ENCODE measurements around the gene UBE2K. TPM values are rescaled to one million over a fixed set of nuclear protein-coding genes. Genes with fewer than 3 reads are reported as not detected.
A peak's percentile ranks its signal among the peaks of the same experiment; 100 is the strongest.

UBE2K gene
- total and polyA plus RNA-seq, 10 of the 15 experiments (the other 5 are each of a cell fraction or from before 2014, with no cell fraction given) = 17.0 to 141 (median 75.5) TPM

DNA sequence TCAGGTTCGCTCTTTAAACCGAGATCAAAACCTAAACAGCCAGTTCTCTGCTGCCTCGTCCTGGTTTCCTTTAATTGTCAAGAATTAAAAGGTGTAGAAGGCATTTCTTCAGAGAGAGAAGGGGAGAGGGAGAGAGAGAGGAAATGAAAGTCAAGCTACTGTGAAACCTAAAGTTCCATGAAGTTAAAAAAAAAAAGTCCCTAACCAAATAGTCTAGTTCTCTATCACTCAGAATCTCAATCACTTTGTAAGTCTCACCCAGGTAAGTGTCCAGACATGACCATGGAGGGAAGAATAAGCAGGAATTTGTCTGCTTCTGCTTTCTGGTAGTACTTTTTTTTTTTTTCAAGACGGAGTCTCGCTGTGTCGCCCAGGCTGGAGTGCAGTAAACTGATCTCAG lies 40.5 kb upstream of the UBE2K start (continued):
- TF ChIP-seq IKZF1 (conservative IDR thresholded peaks at IDR 0.05) (peak; percentile 90), MXI1 (IDR thresholded peaks at IDR 0.05; ENCODE audit: low read depth, low read length) (peak; percentile 34; the same call in 1 of the 2 replicates), RAD21 (IDR thresholded peaks at IDR 0.05; ENCODE audit: insufficient read depth, low read depth, low read length) (0 out of 2 replicates have a peak, but pooled peaks have one; percentile 11), BMI1 (IDR thresholded peaks at IDR 0.05; ENCODE audit: borderline replicate concordance) (peak; percentile 19; the same call in 1 of the 2 replicates), NRF1 (conservative IDR thresholded peaks at IDR 0.05; ENCODE audit: low read depth, low read length) (no peak), ZNF24 (IDR thresholded peaks at IDR 0.05) (peak; percentile 89), ZZZ3 (IDR thresholded peaks at IDR 0.05; ENCODE audit: control insufficient read depth, insufficient read length, low read depth) (no peak), CBX5 (IDR thresholded peaks at IDR 0.05; ENCODE audit: low read depth) (no peak), IRF4 (IDR thresholded peaks at IDR 0.05; ENCODE audit: low read depth, low read length) (0 out of 2 replicates have a peak, but pooled peaks have one; percentile 31), SMAD5 (IDR thresholded peaks at IDR 0.05; ENCODE audit: low read depth) (no peak), NR2F1 (conservative IDR thresholded peaks at IDR 0.05) (no peak), ZBED1 (IDR thresholded peaks at IDR 0.05; ENCODE audit: borderline replicate concordance) (peak; percentile 25; the same call in 1 of the 2 replicates), ATF7 (IDR thresholded peaks at IDR 0.05; ENCODE audit: low read depth) (0 out of 2 replicates have a peak, but pooled peaks have one; percentile 25), ZNF274 (IDR thresholded peaks at IDR 0.05; ENCODE audit: insufficient read depth, insufficient read length) (no peak), BHLHE40 (IDR thresholded peaks at IDR 0.05; ENCODE audit: borderline replicate concordance in 1 of 2, low read depth in 2 of 2, low read length in 1 of 2) (no peak), JUNB (IDR thresholded peaks at IDR 0.05) (peak; percentile 33; the same call in 1 of the 2 replicates), NBN (IDR thresholded peaks at IDR 0.05) (peak; percentile 75), ASH2L (IDR thresholded peaks at IDR 0.05; ENCODE audit: borderline replicate concordance, low read depth) (no peak), MTA2 (IDR thresholded peaks at IDR 0.05; ENCODE audit: low read depth) (peak; percentile 75; the same call in 1 of the 2 replicates), FOXM1 (IDR thresholded peaks at IDR 0.05; ENCODE audit: low read depth, low read length) (peak; percentile 58), SPI1 (IDR thresholded peaks at IDR 0.05; ENCODE audit: borderline replicate concordance, insufficient read depth, low read depth, low read length) (peak; percentile 93)
- TF ChIP-seq, protein P1, sequence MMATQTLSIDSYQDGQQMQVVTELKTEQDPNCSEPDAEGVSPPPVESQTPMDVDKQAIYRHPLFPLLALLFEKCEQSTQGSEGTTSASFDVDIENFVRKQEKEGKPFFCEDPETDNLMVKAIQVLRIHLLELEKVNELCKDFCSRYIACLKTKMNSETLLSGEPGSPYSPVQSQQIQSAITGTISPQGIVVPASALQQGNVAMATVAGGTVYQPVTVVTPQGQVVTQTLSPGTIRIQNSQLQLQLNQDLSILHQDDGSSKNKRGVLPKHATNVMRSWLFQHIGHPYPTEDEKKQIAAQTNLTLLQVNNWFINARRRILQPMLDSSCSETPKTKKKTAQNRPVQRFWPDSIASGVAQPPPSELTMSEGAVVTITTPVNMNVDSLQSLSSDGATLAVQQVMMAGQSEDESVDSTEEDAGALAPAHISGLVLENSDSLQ (IDR thresholded peaks at IDR 0.05) = peak; percentile 39; the same call in 1 of the 2 replicates
- TF ChIP-seq, protein P2, sequence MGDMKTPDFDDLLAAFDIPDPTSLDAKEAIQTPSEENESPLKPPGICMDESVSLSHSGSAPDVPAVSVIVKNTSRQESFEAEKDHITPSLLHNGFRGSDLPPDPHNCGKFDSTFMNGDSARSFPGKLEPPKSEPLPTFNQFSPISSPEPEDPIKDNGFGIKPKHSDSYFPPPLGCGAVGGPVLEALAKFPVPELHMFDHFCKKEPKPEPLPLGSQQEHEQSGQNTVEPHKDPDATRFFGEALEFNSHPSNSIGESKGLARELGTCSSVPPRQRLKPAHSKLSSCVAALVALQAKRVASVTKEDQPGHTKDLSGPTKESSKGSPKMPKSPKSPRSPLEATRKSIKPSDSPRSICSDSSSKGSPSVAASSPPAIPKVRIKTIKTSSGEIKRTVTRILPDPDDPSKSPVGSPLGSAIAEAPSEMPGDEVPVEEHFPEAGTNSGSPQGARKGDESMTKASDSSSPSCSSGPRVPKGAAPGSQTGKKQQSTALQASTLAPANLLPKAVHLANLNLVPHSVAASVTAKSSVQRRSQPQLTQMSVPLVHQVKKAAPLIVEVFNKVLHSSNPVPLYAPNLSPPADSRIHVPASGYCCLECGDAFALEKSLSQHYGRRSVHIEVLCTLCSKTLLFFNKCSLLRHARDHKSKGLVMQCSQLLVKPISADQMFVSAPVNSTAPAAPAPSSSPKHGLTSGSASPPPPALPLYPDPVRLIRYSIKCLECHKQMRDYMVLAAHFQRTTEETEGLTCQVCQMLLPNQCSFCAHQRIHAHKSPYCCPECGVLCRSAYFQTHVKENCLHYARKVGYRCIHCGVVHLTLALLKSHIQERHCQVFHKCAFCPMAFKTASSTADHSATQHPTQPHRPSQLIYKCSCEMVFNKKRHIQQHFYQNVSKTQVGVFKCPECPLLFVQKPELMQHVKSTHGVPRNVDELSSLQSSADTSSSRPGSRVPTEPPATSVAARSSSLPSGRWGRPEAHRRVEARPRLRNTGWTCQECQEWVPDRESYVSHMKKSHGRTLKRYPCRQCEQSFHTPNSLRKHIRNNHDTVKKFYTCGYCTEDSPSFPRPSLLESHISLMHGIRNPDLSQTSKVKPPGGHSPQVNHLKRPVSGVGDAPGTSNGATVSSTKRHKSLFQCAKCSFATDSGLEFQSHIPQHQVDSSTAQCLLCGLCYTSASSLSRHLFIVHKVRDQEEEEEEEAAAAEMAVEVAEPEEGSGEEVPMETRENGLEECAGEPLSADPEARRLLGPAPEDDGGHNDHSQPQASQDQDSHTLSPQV (IDR thresholded peaks at IDR 0.05) = peak; percentile 23; the same call in 1 of the 2 replicates
- TF ChIP-seq, protein P3, sequence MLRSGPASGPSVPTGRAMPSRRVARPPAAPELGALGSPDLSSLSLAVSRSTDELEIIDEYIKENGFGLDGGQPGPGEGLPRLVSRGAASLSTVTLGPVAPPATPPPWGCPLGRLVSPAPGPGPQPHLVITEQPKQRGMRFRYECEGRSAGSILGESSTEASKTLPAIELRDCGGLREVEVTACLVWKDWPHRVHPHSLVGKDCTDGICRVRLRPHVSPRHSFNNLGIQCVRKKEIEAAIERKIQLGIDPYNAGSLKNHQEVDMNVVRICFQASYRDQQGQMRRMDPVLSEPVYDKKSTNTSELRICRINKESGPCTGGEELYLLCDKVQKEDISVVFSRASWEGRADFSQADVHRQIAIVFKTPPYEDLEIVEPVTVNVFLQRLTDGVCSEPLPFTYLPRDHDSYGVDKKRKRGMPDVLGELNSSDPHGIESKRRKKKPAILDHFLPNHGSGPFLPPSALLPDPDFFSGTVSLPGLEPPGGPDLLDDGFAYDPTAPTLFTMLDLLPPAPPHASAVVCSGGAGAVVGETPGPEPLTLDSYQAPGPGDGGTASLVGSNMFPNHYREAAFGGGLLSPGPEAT (IDR thresholded peaks at IDR 0.05; ENCODE audit: low read depth) = peak; percentile 96
- TF ChIP-seq, protein P4, sequence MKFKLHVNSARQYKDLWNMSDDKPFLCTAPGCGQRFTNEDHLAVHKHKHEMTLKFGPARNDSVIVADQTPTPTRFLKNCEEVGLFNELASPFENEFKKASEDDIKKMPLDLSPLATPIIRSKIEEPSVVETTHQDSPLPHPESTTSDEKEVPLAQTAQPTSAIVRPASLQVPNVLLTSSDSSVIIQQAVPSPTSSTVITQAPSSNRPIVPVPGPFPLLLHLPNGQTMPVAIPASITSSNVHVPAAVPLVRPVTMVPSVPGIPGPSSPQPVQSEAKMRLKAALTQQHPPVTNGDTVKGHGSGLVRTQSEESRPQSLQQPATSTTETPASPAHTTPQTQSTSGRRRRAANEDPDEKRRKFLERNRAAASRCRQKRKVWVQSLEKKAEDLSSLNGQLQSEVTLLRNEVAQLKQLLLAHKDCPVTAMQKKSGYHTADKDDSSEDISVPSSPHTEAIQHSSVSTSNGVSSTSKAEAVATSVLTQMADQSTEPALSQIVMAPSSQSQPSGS (IDR thresholded peaks at IDR 0.05; ENCODE audit: low read length) = 0 out of 2 replicates have a peak, but pooled peaks have one; percentile 41
